HG03025 (cell line): ENCODE results near the gene TLK1.
"Not testable (repeated sequence)": the region's sequence is repeated elsewhere in the genome, so short reads cannot be mapped to it uniquely, and the experiment has no call there.

Source experiments
- ATAC-seq: cut with Tn5 transposase; IDR thresholded peaks from one replicate; pipeline ENCODE4 v1.9.1; 2021; ENCODE audit warnings: mild to moderate bottlenecking, moderate library complexity; ENCODE audit not compliant: unreplicated experiment, low FRiP score

The TLK1 gene

GRCh38 chr2:171171808-171172207 lies 11.1 kb upstream of the TLK1 start:
- no peak for ATAC-seq

DNA sequence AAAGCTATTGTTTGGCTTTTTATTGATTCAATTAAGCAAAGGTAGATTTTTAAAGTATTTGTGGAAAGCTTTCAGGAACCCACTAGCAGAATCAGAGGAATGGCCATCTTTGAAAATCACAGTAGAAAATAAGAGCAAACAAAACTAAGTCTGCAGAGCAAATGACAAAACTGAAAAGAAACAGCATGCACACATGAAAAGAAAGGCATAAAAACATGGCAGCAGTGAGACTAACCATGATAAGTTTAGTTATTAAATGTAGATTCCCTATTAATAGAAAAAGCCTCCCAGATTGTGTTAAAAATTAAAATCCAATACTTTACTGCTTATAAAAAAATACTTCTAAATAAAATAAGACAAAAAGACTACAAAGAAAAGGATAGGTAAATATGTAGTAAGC lies 9.1 kb upstream of the TLK1 start:
- no peak for ATAC-seq

- ATAC-seq = no peak
These were observed 8.6 kb upstream of the TLK1 start for GRCh38 chr2:171169333-171169732.

GRCh38 chr2:171167352-171167997 lies 6.8 kb upstream of the TLK1 start:
- ATAC-seq = no peak

GRCh38 chr2:171166328-171166983 lies 5.8 kb upstream of the TLK1 start:
- no peak for ATAC-seq

GRCh38 chr2:171165967-171166327 lies 5.3 kb upstream of the TLK1 start:
- no peak for ATAC-seq

GRCh38 chr2:171163261-171163660 lies 2.6 kb upstream of the TLK1 start:
- ATAC-seq = no peak

GRCh38 chr2:171162522-171163197 lies 2.0 kb upstream of the TLK1 start:
- not testable (repeated sequence) for ATAC-seq

DNA sequence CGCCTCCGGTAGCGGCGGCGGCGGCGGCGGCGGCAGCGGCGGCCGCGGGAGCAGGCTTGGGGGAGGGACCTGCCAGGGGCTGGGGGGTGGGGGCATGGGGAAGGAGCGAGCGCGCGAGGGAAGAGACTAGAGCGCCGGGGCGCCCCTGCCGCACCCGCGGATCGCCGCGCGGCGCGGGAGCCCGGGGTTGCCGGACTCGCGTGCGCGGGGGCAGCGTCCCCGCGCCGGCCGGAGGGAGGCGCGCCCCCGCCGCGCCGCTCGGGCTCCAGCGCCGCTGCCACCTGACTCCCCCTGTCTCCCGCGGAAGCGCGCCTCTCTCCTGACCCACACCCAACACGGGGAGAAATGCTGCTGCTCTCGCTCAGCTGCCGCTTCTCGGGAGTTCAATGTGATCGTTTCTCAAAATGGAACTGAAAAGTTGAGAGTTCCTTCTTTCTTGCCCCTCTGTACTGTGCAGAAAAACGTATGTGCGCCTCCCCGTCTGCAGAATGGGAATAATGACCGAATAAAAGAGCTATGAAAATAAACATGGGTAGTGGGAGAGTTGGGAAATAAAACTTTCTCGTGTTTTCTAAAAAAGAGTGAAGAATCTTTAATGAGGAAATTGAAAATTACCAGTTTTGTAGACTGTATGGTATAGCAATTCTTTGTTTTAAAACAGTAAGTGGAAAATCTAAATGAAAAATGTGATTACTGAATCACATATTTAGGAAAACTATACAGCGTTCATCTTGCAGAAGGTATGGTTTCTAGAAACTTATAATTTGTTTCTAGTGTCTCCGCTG lies 455 bp upstream of the TLK1 start:
- ATAC-seq = peak; percentile 52

DNA sequence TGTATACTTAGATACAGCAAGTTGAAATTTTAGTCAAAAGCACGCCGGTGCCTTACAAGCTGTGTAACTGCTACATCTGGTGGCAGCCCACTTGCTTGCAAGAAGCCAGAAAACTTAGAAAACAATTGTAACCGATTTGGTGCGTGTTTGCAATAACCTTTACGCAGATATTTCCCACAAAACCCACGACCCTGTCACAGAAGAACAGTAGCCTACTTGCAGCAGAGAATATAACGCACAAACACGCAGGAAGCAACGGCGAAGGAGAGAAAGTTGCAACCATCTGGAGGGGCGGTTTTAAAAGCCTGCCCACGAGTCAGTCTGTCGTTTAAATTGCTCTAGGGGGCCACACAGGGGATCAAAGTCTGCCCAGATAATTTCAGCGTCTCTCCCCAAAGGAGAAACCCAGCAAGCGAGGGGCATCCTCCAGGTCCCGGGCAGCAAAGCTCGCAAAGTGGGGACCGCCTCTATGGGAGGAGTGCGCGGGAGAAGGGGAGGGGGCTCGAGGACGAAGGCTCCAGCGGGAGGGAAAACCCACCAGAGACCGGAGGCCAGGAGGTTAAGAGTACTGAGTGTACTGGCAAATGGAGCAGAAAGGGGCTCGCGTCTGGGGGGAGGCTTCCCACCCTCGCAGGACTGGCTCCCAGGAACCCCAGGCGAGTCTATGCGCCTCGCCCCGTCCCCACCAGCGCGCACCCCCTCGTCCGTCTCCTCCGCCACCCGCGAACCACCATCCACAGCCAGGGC lies 1.1 kb downstream of the TLK1 start:
- peak; percentile 13 for ATAC-seq

- no peak for ATAC-seq
These were observed 1.8 kb downstream of the TLK1 start for GRCh38 chr2:171158790-171159371.

DNA sequence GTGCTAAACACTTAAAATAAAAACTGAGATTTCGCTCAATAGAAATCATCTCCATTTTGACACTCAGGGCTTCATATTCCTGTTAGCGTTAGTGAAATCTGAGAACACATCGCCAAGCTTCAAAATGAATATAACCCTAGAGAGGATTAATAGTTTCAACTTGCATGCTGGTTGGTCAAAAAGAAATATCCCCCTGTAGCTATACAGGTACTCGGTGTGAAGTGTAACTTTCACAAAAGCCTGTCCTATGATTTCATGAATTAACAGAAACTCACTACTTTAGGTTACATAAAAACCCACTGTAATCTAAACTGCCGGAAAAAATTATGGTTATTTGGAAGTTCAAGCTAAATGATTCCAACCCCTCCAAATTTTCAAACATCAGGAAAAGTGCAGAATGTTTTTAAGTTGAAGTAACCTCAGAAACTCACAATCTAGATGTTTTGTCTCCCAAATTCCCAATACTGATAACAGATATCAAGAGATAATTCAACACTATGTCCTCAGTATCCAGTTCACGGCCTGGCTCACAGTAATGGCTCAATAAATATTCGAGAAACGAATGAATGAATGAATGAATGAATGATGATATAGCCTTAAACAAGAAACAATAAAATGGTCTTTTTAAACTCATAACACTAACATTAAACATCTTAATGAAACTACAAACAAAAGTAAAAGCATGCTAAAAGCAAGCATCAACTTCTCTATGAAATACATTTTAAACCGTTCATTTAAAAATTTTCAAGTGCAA lies 2.5 kb downstream of the TLK1 start:
- ATAC-seq = no peak

GRCh38 chr2:171157109-171157500 lies 3.6 kb downstream of the TLK1 start:
- ATAC-seq = no peak

DNA sequence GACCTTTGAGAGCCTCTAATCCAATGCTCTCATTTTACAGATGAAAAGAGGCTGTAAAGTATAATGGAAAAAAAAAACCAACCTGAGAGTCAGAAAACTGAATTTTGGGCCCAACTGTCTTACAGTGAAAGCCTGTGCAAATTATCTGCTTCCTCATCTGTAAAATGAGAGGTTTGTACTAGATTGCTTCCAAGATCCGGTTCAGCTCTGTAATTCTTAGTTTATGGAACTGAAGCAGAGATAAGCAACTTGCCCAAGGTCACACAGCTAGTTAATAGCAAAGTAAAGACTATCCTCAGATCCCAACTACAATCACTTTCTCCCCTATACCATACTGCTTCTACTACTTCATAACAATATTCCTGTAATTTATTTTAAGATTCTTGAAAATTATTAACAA lies 6.3 kb downstream of the TLK1 start:
- ATAC-seq = no peak

GRCh38 chr2:171150694-171151285 lies 9.9 kb downstream of the TLK1 start:
- ATAC-seq = no peak

DNA sequence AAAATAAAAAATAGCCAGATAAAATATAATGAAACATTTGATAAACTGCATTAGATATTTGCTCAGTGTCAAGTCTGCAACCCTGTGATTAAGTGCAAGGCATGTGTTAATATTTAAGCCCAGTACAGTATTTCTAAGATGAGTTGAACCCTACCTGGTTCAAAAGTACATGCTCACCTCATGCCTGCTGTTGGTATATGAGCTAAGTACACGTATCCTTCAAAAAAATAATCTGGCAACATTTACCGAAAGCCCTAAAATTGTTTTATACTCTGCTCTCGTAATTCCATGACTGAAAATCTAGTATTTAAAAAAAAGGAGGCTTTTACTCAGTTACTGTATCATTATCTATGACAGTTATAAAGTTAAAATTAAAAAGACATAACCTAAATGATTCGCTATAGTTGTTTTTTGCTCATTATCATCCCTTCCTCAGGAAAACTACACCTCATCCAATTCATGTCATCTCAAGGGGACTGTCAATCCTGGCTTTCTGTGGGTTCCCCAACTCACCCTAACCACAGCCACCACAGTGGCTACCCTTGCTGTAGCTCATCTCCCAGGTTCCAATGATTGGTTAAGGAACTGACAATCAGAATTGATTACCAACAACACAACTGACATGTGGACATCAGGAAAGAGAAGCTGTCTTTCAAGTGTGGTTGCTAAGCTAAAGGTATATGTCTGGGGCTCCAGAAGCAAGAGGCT lies 10.6 kb downstream of the TLK1 start:
- ATAC-seq = no peak

GRCh38 chr2:171149171-171149938 lies 11.3 kb downstream of the TLK1 start:
- no peak for ATAC-seq

GRCh38 chr2:171147081-171147480 lies 13.6 kb downstream of the TLK1 start:
- ATAC-seq = no peak
